Neural progenitor cell (in vitro differentiated cells): Measurements from ENCODE around the gene E2F2.

ENCODE experiments used
- CTCF ChIP-seq: fragments of 200-600 bp; sonication (generic); IDR thresholded peaks from 2 replicates; pipeline ENCODE4 v1.5.1; 2017; ENCODE audit warnings: antibody characterized with exemption, mild to moderate bottlenecking
- EZH2 ChIP-seq: fragments of 200-600 bp; sonication (generic); IDR thresholded peaks from 2 replicates; pipeline ENCODE4 v1.6.1; 2017; ENCODE audit warnings: antibody characterized with exemption, mild to moderate bottlenecking, moderate library complexity

DNA sequence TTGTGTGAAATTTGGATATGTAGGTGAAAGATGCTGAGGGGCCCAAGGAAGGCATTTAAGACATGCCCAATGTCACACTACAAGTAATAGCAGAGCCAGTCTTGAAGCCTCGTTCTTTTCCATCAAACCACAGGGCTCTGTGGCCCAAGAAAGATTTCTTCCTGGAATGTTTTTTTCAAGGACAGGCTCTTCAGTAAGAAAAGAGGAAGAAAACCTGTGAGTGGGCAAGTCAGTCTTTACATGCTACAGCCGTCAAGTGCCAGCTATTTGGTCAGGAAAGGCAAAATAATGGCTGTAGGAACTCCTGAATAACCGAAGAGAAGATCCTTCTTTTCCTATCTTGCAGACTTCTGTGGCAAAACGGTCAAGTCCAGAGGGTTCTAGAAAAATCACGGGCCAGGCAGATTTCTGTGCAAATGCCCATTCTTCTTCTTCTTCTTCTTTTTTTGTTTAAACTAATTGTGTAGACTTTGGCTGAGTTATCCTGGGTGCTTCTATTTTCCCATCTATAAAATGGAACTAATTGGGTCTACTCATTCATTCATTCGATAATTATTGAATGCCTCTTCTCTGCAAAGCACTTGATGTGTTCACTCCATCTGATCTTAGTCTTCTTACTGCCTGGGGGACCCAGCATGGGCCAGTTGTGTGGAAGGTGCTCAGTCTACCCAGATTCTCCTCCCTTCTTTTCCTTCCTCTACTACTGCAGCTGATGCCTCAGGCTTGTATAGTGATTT lies 30.2 kb upstream of the E2F2 start:
- TF ChIP-seq CTCF: no peak
- TF ChIP-seq EZH2: no peak
